EH (cell line): Measurements from ENCODE around the gene SPEM2.

ENCODE experiments used
- DNase-seq: peaks from one replicate; pipeline ENCODE4 v3.0.0-alpha.2; 2015; ENCODE audit warnings: low read depth

SPEM2 gene

DNA sequence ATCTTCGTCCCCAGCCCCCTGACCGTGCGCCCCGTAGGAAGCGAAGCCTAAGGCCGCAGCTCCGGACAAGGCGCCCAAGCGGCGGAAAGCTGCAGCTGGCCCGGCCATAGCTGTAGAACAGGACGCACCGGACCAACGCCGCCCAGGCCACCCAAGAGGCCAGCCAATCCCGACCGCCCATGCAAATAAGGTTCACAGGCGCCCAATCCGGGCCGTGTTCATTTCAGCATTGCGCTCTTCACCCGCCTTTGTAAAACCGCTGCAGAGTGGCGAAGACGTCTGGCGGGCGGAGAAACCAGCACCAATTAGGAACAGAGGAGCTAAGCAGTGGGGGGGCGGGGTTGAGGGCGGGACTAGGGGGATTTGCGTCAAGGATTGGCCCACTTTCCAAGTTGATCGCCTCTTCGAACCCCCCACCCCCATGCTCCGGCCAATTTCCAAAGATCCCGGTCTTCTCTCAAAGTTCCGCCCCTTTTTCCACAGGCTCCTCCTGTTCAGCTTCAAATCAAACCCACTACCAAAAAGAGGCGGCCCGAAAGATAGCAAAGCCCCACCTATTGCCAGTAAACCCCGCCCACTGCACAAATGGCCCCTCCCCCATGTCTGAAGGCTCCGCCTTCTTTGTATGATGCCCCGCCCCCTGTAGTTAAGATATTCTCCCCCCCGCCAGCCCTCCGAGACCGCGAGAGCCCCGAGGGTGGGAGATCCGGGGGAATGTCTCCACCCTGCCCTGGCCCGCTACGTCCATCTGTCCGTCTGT, 21.3 kb upstream of the SPEM2 start, which contains the start of gene TMEM256:
TSS of gene TMEM256 (minus strand) at position 121 of the 760 bp plus-strand sequence. CDS start at position 108, 13 bp downstream.
- peak; percentile 100 for DNase-seq

DNA sequence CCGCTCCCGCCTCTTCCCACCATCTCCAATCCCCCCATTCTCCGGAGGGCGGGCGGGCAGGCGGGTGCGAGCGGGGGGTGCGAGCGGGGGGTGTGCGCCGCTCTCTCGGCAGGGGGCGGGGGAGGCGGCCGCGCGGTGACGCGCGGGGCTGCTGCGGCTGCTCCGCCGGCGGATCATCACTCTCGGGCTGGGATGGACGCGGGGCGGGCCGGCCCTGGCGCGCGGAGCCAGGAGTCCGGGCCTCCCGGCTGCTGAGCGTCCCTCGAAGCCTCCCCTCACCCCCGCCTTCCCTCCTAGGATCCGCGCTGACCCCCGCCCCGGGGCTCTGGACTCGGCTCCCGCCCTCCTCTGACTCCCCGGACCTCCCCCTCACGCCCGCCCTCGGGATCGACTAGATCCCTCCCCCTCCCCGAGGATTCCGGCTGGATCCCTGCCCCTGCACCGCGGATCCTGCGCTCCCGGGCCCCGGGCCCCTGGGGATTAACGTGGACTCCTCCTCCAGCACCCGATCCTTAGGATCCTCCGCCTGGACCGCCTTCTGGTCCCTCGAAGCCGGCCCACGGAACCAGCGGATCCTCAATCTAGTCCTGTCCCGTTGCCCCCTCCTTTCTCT, 20.6 kb upstream of the SPEM2 start:
- no peak for DNase-seq

DNA sequence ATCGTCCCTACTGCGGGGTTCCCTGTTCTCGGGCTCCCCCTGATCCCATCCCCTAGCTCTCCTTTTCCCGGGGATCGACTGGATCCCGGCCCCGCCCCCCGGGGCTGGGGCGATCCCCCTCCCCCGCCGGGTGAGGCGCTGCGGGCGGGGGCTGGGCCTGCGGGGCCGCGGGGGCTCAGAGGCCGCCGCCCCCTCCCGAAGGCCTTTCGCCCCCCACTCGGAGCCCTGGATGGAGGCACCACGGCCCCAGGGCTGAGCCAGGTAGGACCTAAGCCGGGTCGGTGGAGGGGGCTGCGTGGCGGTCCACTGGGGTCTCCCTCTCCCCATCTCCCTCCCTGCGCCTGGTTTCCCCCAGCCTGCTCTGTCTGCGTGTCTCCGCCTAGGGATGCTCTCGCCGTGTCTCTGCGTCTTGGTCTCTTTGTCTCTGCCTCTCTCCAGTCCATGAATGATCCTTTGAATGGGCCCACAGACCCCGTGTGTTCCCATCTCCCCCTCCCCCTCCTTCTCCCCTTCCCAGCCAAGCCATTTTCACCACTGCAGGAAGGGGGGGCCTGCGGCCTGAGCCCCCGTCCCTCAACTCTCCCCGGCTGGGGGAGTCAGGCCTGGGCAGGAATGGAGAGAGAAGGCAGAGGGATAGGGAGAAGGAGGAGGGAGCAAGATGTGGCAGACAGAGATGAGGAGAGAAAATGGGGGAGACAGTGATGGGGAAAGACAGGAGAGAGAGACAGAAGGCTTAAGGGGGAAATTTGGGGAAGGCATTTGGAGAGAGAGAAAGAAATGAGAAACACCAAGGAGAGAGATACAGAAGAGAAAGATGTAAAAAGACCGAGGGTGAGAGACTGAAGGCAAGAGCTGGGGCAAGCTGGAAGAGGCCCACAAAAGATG, 19.8 kb upstream of the SPEM2 start:
- no peak for DNase-seq

DNA sequence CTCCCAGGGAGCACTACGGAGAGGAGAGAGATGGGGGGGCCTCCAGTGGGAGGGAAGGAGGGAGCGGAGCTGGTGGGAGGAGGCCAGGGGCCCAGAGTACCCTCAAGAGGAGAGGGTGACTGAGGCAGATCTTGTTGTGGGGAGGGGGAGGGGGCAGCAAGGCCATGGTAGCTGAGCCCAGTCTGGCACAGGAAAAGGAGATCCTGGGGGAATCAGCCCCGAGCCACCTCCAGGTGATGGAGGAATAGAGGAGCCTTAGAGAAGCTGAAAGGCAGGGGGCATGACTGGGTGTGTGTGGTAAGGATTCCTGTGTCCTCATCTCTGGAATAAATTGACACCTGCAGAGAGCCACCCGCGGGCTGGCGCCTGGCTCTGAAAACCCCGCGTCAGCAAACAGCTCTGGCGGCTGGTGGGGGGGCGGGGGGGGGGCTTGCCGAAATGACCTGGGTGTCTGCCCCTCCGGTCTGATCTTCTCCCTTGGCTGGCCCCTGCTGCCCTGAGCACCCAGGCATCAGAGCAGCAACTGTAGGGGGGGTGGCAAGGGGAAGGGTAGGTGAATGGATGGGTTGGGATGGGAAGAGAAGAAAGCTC, 19.1 kb upstream of the SPEM2 start:
- no peak for DNase-seq

DNA sequence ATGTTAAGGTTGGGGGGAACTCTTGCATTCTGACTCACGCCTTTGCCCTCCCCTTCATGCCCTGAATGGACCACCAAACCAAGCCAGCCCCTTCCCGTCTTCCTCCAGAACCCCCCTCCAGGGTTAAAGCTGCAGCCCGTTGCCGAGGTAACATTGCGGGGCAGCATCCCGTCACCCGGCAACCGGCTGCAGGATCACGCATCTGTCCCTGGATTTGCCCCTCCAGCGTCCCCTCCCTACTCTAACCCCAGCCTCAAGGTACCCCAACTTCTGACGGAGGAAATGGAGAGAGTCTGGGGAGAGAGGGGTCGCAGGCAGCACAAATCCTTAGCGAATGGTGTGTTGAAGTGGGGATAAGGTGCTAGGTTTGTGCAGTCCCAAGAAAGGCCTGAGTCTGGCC, 18.3 kb upstream of the SPEM2 start:
- DNase-seq = no peak

DNA sequence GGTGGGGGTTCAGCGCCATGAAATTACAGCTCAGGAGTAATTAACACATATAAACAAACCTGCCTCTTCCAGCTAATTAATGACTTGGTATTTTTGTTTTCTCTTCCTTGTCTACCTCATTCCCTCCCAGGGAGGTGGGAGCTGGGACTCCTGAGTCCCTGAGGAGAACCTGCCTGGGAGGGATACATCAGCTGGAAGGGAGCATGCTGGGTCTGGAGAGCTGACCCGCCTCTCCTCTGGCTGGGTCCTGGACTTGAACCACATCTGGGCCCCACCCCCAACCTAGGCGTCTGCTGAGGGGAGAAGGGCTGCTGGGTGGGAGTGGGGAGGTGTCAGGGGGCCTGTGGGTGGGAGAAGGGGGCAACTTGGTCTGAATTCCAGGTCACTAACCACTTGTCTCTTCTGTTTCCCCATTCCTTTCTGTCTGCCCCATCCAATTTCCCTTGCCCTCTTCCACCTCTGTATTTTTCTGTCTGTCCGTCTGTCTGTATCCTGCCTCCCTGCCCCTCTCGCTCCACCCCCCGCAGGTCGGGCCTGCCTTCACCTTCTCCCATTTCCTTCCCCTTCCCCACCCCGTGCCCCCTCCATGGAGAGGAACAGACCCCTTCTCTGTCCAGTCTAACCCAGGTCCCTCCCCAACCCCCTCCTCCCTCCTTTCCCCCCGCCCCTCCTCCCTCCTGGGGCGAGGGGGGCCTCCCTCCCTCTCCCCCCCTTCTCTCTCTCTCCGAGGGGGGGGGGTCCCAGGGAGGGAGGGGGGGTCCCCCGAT, 17.7 kb upstream of the SPEM2 start, which contains the start of gene NLGN2:
TSS of gene NLGN2 (plus strand) at position 361 of the 767 bp plus-strand sequence. CDS start 411 bp downstream, outside the sequence.
- DNase-seq = no peak

DNA sequence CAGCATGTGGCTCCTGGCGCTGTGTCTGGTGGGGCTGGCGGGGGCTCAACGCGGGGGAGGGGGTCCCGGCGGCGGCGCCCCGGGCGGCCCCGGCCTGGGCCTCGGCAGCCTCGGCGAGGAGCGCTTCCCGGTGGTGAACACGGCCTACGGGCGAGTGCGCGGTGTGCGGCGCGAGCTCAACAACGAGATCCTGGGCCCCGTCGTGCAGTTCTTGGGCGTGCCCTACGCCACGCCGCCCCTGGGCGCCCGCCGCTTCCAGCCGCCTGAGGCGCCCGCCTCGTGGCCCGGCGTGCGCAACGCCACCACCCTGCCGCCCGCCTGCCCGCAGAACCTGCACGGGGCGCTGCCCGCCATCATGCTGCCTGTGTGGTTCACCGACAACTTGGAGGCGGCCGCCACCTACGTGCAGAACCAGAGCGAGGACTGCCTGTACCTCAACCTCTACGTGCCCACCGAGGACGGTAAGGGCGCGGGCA, 17.1 kb upstream of the SPEM2 start:
- DNase-seq = no peak

DNA sequence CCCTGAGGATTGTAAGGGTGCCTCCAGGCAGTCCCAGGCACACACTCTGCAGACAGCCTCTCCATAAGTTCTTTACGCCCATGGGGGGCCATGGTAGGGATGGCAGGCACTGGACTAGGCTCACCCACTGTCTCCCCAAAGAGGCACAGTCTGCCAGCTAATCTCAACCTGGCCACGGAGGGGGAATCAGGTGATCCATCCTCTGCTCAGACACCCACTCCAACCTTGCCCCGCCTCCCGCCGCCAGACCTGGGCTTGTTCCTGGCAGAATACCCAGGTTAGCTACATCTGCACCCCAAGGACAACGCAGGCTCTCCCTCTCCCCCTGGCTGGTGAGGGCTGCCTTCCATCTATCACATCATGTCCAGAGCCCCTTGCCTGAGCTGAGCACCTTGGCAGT, 16.6 kb upstream of the SPEM2 start:
- DNase-seq = no peak

DNA sequence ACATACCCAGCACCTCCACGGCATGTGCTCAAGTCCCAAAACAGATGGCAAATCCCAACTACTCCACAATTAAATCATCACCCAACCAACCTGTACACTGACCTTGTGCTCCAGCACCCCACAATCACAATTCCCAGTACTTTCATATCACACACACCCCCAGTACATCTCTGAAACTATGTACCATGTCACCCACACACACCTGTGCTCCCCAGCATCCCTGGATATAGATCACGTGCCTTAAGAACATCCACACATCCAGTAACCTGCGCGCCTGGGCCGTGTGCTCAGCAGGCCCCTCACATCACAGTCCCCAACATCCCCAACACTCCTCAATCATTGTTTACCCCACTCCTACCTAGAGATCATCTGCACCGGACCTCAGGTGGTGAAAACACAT, 15.7 kb upstream of the SPEM2 start:
- DNase-seq = no peak

DNA sequence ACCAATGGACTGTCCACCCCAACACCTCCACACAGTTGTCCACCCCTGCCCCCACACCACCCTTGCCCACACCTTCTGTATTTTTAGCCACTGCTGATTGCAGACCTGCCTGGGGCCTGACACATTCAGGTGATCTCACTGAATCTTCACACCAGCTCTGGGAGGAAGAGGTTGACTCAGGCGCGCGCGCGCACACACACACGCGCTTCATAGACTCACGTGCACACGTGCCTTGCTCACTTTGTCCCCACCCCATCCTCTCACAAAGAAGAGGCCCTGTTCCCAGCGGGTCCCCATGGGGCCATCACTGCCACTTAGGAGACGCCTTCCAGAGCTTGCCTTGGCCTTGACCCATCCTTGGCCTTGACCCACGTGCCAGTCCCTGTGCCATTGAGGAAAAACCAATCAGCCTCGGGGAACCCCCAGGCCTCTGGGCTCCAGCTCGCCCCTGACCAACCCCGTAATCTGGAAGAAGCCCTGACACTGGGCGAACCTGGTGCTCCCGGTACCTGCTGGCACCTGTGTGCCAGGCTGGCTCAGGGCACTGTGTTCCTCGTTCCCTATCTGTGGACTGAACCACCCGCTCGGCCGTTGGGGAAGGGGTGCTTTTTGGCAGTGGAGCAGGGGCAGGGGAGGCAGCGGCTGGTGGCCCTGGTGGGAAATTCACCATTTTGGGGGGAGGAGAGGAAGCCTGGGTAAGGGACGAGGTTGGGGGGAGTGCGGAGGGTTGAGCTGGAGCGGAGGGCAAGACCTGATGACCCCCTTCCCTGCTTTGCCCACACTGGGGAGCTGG, 14.6 kb upstream of the SPEM2 start:
- no peak for DNase-seq

DNA sequence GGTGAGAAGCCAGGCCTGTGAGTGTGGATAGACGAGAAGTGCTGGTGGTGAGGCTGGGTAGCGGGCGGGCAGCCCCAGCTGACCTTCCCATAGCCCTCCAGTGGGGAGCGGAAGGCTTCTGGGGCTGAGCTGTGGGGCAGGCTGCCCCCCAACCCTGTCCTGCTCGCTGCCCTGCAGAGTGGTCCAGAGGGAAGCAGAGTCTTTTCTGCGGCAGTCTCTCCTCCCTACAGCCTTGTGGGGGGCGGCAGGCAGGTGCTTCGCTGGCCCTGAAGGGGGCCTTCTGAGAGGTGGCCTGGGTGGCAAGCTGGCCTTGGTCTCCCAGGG, 14.0 kb upstream of the SPEM2 start:
- DNase-seq = no peak

DNA sequence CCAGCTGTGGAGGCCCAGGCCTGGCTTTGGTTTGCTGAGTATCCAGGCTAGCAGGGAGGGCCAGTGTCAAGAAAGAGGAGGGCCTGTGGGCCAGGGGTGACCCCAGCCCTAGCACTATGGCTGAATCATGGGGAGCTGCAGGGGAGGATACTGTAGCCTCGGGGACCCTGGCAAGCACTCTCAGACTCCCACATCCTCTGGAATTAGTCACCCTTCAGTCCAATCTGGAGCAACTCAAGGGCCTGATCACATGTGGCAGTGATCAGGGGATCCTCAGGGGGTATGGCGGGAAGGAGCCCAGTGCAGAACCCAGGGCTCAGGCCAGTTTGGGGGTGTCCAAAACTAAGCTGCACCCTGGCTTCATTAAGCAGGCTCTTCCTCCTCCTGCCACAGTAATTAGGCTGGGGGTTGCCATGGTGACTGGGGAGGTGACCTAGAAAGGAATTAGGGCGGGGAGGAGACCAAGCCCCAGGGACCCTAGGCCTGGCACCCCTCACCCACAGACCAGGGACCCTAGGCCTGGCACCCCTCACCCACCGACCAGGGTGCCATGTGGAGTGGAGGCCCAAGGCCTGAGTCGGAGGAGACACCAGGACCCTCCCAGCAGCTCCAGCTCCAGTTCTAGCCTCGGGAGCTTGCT, 11.9 kb upstream of the SPEM2 start:
- peak; percentile 77 for DNase-seq

DNA sequence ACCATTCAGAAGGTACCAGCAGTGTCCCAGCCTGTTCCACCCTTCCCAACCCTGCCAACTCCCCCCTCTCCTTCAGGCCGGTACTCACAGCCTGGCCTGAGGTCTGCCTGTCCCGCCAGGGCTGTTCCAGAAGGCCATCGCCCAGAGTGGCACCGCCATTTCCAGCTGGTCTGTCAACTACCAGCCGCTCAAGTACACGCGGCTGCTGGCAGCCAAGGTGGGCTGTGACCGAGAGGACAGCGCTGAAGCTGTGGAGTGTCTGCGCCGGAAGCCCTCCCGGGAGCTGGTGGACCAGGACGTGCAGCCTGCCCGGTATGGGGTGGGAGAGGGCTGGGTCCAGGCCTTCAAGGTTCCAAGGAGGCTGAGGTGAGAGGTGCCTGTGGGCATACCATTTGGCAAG, 10.6 kb upstream of the SPEM2 start:
- DNase-seq = no peak

DNA sequence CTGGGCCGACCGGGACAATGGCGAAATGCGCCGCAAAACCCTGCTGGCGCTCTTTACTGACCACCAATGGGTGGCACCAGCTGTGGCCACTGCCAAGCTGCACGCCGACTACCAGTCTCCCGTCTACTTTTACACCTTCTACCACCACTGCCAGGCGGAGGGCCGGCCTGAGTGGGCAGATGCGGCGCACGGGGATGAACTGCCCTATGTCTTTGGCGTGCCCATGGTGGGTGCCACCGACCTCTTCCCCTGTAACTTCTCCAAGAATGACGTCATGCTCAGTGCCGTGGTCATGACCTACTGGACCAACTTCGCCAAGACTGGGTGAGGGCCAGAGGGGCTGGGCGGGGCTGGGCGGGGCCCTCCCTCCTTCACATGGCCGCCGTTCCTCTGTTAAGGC, 9.6 kb upstream of the SPEM2 start:
- no peak for DNase-seq

DNA sequence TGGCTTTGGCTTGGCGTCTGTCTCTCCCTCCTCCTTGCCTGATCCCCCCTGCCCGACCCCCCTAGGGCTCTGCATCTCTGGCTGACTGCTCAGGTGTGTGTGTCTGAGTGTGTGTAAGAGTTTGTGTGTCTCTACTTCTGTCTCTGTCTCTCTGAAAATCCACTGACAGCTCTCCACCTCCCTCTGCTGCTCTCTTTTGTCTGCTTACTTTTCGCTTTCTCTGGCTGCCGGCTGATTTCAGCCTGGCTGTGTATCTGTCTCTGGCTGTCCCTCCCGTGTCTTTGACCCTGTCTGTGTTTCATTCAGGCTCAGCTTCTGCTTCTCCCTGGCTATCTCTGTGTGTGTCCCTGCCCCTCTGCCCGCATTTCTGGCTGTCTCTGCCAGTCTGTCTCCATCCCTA, 9.1 kb upstream of the SPEM2 start:
- DNase-seq = no peak

DNA sequence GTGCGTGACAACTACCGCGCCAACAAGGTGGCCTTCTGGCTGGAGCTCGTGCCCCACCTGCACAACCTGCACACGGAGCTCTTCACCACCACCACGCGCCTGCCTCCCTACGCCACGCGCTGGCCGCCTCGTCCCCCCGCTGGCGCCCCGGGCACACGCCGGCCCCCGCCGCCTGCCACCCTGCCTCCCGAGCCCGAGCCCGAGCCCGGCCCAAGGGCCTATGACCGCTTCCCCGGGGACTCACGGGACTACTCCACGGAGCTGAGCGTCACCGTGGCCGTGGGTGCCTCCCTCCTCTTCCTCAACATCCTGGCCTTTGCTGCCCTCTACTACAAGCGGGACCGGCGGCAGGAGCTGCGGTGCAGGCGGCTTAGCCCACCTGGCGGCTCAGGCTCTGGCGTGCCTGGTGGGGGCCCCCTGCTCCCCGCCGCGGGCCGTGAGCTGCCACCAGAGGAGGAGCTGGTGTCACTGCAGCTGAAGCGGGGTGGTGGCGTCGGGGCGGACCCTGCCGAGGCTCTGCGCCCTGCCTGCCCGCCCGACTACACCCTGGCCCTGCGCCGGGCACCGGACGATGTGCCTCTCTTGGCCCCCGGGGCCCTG, 8.3 kb upstream of the SPEM2 start:
- DNase-seq = no peak

DNA sequence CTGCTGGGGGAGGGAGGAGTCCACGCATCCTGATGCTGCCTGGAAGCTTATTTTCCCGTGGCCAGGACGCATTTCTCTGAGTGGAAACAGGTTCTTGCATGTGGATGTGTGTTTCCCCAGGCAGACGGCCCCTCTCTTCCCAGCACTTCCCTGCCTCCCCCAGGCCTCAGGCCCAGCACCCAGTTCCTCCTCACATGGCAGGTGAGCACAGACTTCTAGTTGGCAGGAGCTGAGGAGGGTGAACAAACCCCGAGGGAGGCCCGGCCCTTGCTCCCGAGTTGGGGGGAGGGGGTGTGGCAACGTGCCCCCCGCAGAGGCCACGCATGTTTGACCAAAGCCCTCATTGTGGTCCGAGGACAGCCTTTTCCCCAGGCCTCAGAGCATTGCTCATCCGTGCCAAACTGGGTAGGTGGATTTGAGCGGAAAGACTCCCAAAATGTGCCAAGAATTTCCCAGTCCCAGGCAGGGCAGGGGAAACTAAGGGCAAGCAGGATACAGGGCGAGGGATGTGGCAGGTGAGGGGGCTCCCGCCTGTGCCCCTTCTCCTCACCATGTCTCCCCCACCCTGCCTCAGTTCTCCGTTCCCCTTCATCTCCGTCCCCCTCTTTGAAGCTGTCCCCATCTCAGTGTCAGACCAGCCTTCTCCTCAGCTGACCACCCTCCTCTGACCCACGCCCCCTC, 6.8 kb upstream of the SPEM2 start:
- no peak for DNase-seq

DNA sequence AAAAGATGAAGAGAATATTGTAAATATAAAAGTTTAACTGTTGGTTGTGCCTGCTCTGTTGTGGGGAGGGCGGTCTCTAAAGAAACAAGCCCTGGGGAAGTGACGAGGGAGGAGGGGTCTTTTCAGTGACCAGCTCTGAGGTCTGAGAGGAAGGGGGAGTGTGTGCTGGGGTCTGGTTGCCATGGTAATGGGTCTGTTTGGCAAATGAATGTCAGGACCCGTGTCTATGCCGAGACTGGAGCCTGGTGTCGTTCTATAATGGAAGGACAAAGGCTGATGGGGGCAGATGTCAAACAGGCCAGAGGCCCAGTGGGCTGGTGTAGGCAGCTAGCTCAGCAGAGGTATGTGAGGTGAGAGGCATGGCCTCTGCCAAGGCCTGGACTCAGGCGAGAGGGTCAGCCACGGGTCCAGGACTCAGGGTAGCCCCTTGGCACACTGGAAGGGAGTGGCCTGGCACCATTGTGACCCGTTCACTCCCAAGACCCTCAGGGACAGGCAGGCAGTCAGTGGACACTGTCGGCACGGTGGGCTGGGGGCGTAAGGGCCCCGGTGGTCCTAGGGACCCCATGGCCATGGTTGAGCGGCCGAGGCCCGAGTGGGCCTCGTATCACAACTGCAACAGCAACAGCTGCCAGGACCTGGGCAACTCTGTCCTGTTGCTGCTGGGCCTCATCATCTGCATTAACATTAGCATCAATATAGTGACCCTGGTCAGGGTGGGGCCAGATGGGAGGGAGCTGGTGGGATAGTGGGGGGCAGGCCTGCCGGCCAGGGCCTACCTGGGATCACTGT, 5.4 kb upstream of the SPEM2 start, which contains the start of gene SPEM1:
TSS of gene SPEM1 (plus strand) at position 506 of the 792 bp plus-strand sequence. CDS start at position 567, 61 bp downstream.
- DNase-seq = no peak
